ENCODE data around the gene RARRES1.

RARRES1 gene

GRCh38 chr3:158765518-158766205, 33.4 kb upstream of the RARRES1 start:
- DNase-seq (ENCODE audit: low spot score) = no peak

- DNase-seq (ENCODE audit: low spot score) = no peak
Observed at GRCh38 chr3:158763421-158763820, 31.2 kb upstream of the RARRES1 start.

- no peak for DNase-seq (ENCODE audit: low spot score)
Observed at GRCh38 chr3:158762701-158763100, 30.4 kb upstream of the RARRES1 start.

- no peak for DNase-seq (ENCODE audit: low spot score)
Observed at GRCh38 chr3:158761350-158761749, 29.1 kb upstream of the RARRES1 start.

GRCh38 chr3:158755421-158755820, 23.2 kb upstream of the RARRES1 start:
- no peak for DNase-seq (ENCODE audit: low spot score)

GRCh38 chr3:158753854-158754253, 21.6 kb upstream of the RARRES1 start:
- no peak for DNase-seq (ENCODE audit: low spot score)

GRCh38 chr3:158751316-158751715, 19.1 kb upstream of the RARRES1 start:
- DNase-seq (ENCODE audit: low spot score) = no peak

- no peak for DNase-seq (ENCODE audit: low spot score)
Observed at GRCh38 chr3:158750016-158750415, 17.8 kb upstream of the RARRES1 start.

- DNase-seq (ENCODE audit: low spot score) = no peak
Observed at GRCh38 chr3:158749526-158749925, 17.3 kb upstream of the RARRES1 start.

- no peak for DNase-seq (ENCODE audit: low spot score)
Observed at GRCh38 chr3:158748237-158748828, 16.1 kb upstream of the RARRES1 start.

GRCh38 chr3:158747417-158747816, 15.2 kb upstream of the RARRES1 start:
- DNase-seq (ENCODE audit: low spot score) = no peak

- no peak for DNase-seq (ENCODE audit: low spot score)
Observed at GRCh38 chr3:158745551-158745950, 13.3 kb upstream of the RARRES1 start.

- no peak for DNase-seq (ENCODE audit: low spot score)
Observed at GRCh38 chr3:158744567-158745288, 12.5 kb upstream of the RARRES1 start.

- no peak for DNase-seq (ENCODE audit: low spot score)
Observed at GRCh38 chr3:158743664-158744566, 11.7 kb upstream of the RARRES1 start.

GRCh38 chr3:158742871-158743663, 10.8 kb upstream of the RARRES1 start:
- no peak for DNase-seq (ENCODE audit: low spot score)

- no peak for DNase-seq (ENCODE audit: low spot score)
Observed at GRCh38 chr3:158739661-158740060, 7.4 kb upstream of the RARRES1 start.

GRCh38 chr3:158739078-158739477, 6.8 kb upstream of the RARRES1 start:
- DNase-seq (ENCODE audit: low spot score) = no peak

GRCh38 chr3:158738653-158739052, 6.4 kb upstream of the RARRES1 start:
- DNase-seq (ENCODE audit: low spot score) = no peak

GRCh38 chr3:158737976-158738615, 5.8 kb upstream of the RARRES1 start:
- DNase-seq (ENCODE audit: low spot score) = no peak

GRCh38 chr3:158737410-158737809, 5.2 kb upstream of the RARRES1 start:
- DNase-seq (ENCODE audit: low spot score) = no peak

Measured in germinal center (tissue), 1 donor.